Caco-2 (cell line): ENCODE measurements around the gene CDH13. TPM values are rescaled to one million over a fixed set of nuclear protein-coding genes. Genes with fewer than 3 reads are reported as not detected.

Source experiments
- BruUV-seq: library from RNA; stranded (reverse); fragments of 400-500 nt; replicated peaks from 2 replicates; lab custom pipeline; 2021; lab: Mats Ljungman, UMichigan
- CTCF ChIA-PET: fragments of 300-600 bp; sonication (Branson Sonifier 250); formaldehyde crosslinking; loops from one replicate; lab custom pipeline; 2022; ENCODE audit warnings: antibody characterized with exemption; lab: Charles Lee
- POLR2A ChIA-PET: fragments of 300-600 bp; sonication (Branson Sonifier 250); formaldehyde crosslinking; loops from one replicate; lab custom pipeline; 2022; ENCODE audit warnings: antibody characterized with exemption; lab: Charles Lee
- DNase-seq, 2 experiments: peaks; one replicate each; pipeline versions ENCODE4 v3.0.0 to v3.0.0-alpha.2; 2020 to 2022
- H3K27me3 ChIP-seq: replicated peaks from 2 replicates; pipeline ENCODE4 v1.6.0; 2011; ENCODE audit warnings: low read length; ENCODE audit not compliant: control insufficient read depth, insufficient read depth
- H3K36me3 ChIP-seq: 2 replicates; pipeline ENCODE4 v1.5.1; 2011; ENCODE audit warnings: low read length; ENCODE audit not compliant: control insufficient read depth, insufficient read depth
- H3K4me1 ChIP-seq: fragments of 250-450 bp; sonication (Bioruptor Pico); 2 replicates; pipeline ENCODE4 v1.5.1; 2020; ENCODE audit warnings: mild to moderate bottlenecking
- H3K4me3 ChIP-seq: 2 replicates; pipeline ENCODE4 v1.5.1; 2011; ENCODE audit warnings: low read depth, mild to moderate bottlenecking, control low read depth, low read length
- H3K9me3 ChIP-seq: fragments of 250-450 bp; sonication (Bioruptor Pico); 2 replicates; pipeline ENCODE4 v1.5.1; 2020; ENCODE audit warnings: mild to moderate bottlenecking, moderate library complexity
- H3K27ac Mint-ChIP-seq: one replicate; pipeline ENCODE4 v1.8.0; 2022; ENCODE audit warnings: mixed read lengths; ENCODE audit not compliant: unreplicated experiment
- H3K27me3 Mint-ChIP-seq: one replicate; pipeline ENCODE4 v1.8.0; 2022; ENCODE audit warnings: mixed read lengths; ENCODE audit not compliant: insufficient read depth, unreplicated experiment
- H3K36me3 Mint-ChIP-seq: one replicate; pipeline ENCODE4 v1.8.0; 2022; ENCODE audit warnings: mild to moderate bottlenecking, mixed read lengths; ENCODE audit not compliant: insufficient read depth, unreplicated experiment
- H3K4me1 Mint-ChIP-seq: one replicate; pipeline ENCODE4 v1.8.0; 2022; ENCODE audit warnings: low read depth, mixed read lengths; ENCODE audit not compliant: unreplicated experiment
- H3K4me3 Mint-ChIP-seq: one replicate; pipeline ENCODE4 v1.8.0; 2022; ENCODE audit warnings: mild to moderate bottlenecking, moderate library complexity, mixed read lengths; ENCODE audit not compliant: unreplicated experiment
- H3K9me3 Mint-ChIP-seq: one replicate; pipeline ENCODE4 v1.8.0; 2022; ENCODE audit warnings: mixed read lengths; ENCODE audit not compliant: unreplicated experiment
- CTCF ChIP-seq, 2 experiments: fragments of 200-600 bp in 1 of 2; IDR thresholded peaks; 1 replicate in 1 of 2; 2 replicates in 1 of 2; pipeline versions ENCODE4 v1.5.1 to v1.8.0; 2011 to 2022; ENCODE audit warnings: antibody characterized with exemption in 1 of 2, control low read depth in 1 of 2, inconsistent platforms in 1 of 2, low read depth in 1 of 2, low read length in 1 of 2, mild to moderate bottlenecking in 1 of 2, moderate library complexity in 1 of 2; ENCODE audit not compliant: insufficient read depth in 1 of 2, severe bottlenecking in 1 of 2, unreplicated experiment in 1 of 2
- intact Hi-C: fragments of 100-400 bp; cut with micrococcal nuclease; formaldehyde crosslinking; loops from one replicate; pipeline ENCODE4 v1.10.0; 2022; ENCODE audit not compliant: unreplicated experiment
- total RNA-seq: library from RNA; stranded (reverse); gene quantifications from 2 replicates; pipeline ENCODE4 v1.2.3, GENCODE V29; 2022

CDH13 gene
- total RNA-seq, 1 experiment from 2014 or later = 2.2 TPM

DNA sequence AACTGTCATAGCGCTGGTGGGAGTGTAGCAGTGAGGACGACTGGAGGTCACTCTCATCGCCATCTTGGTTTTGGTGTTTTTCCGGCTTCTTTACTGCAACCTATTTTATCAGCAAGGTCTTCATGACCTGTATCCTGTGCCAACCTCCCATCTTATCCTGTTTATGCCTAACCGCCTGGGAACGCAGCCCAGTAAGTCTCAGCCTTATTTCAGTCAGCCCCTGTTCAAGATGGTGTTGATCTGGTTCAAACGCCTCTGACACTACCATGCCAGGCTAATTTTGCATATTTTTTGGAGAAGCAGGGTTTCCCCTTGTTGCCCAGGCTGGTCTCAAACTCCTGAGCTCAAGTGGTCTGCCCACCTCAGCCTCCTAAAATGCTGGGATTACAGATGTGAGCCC, 1001.2 kb downstream of the CDH13 start:
- no peak overlapping the region for H3K4me3 ChIP-seq
- intact Hi-C loops = no loop called here
- no peak overlapping the region for H3K27ac Mint-ChIP-seq
- no peaks in the 10 kb centered on the region for H3K36me3 Mint-ChIP-seq
- no peak for DNase-seq
- no peaks in the 10 kb centered on the region for H3K4me1 Mint-ChIP-seq
- ChIA-PET POLR2A (no interaction called here), CTCF (no interaction called here)
- H3K36me3 ChIP-seq = no peaks in the 10 kb centered on the region
- H3K9me3 Mint-ChIP-seq = no peaks in the 10 kb centered on the region
- H3K27me3 Mint-ChIP-seq = peaks cover 12% of the 10 kb centered on the region
- no peaks in the 10 kb centered on the region; the same call in none of the 2 replicates for H3K27me3 ChIP-seq
- H3K4me1 ChIP-seq = no peaks in the 10 kb centered on the region
- TF ChIP-seq CTCF (IDR thresholded peaks at IDR 0.05; ENCODE audit: insufficient read depth in 1 of 2, low read depth in 1 of 2, low read length in 1 of 2, severe bottlenecking in 1 of 2, unreplicated experiment in 1 of 2) = no peak
- no peak overlapping the region for H3K4me3 Mint-ChIP-seq
- BruUV-seq = no TSS peak
- H3K9me3 ChIP-seq = no peaks in the 10 kb centered on the region

DNA sequence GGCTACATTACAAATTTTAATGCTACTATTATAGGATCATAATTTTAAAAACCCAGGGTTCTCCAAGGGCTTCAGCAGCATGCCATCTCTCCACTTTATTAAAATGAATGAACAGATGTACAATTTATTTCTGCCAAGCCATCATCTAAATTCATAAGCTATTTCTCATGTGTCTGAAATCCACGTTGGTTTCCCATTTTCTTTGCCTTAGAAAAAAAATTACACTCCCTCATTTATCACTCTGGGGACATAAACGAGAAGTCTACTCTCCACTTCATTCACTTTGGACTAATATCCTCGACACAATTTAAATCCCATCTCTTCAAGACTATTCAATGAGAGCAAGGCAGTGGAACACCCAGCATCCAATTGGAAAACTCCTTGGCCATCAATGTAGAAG, 1002.7 kb downstream of the CDH13 start:
- DNase-seq = no peak
- H3K27ac Mint-ChIP-seq = no peak overlapping the region
- Histone ChIP-seq H3K9me3 (no peaks in the 10 kb centered on the region), H3K4me3 (no peak overlapping the region), H3K4me1 (no peaks in the 10 kb centered on the region), H3K36me3 (no peaks in the 10 kb centered on the region), H3K27me3 (no peaks in the 10 kb centered on the region; the same call in none of the 2 replicates)
- ChIA-PET CTCF (no interaction called here), POLR2A (no interaction called here)
- no peak overlapping the region for H3K4me3 Mint-ChIP-seq
- no TSS peak for BruUV-seq
- no peaks in the 10 kb centered on the region for H3K4me1 Mint-ChIP-seq
- H3K9me3 Mint-ChIP-seq = no peaks in the 10 kb centered on the region
- no peaks in the 10 kb centered on the region for H3K36me3 Mint-ChIP-seq
- no peak for TF ChIP-seq CTCF (IDR thresholded peaks at IDR 0.05; ENCODE audit: insufficient read depth in 1 of 2, low read depth in 1 of 2, low read length in 1 of 2, severe bottlenecking in 1 of 2, unreplicated experiment in 1 of 2)
- intact Hi-C loops = no loop called here
- H3K27me3 Mint-ChIP-seq = peaks cover 7% of the 10 kb centered on the region

- POLR2A ChIA-PET = no interaction called here
- Histone ChIP-seq H3K4me3 (no peak overlapping the region), H3K4me1 (peaks cover 3% of the 10 kb centered on the region; the same call in 1 of the 2 replicates), H3K9me3 (no peaks in the 10 kb centered on the region), H3K36me3 (no peaks in the 10 kb centered on the region), H3K27me3 (no peaks in the 10 kb centered on the region; the same call in none of the 2 replicates)
- intact Hi-C loops = no loop called here
- CTCF ChIA-PET = no interaction called here
- H3K36me3 Mint-ChIP-seq = no peaks in the 10 kb centered on the region
- BruUV-seq = no TSS peak
- no peak overlapping the region for H3K4me3 Mint-ChIP-seq
- H3K9me3 Mint-ChIP-seq = no peaks in the 10 kb centered on the region
- H3K4me1 Mint-ChIP-seq = no peaks in the 10 kb centered on the region
- H3K27ac Mint-ChIP-seq = no peak overlapping the region
- no peak for DNase-seq
- no peak for TF ChIP-seq CTCF (IDR thresholded peaks at IDR 0.05; ENCODE audit: insufficient read depth in 1 of 2, low read depth in 1 of 2, low read length in 1 of 2, severe bottlenecking in 1 of 2, unreplicated experiment in 1 of 2)
- peaks cover 6% of the 10 kb centered on the region for H3K27me3 Mint-ChIP-seq
These were observed 1003.1 kb downstream of the CDH13 start for GRCh38 chr16:83629836-83630235.
